ENCODE data around the gene CISD2. TPM values are rescaled to one million over a fixed set of nuclear protein-coding genes. Genes with fewer than 3 reads are reported as not detected.
"Not testable (repeated sequence)": the region's sequence is repeated elsewhere in the genome, so short reads cannot be mapped to it uniquely, and the experiment has no call there.

The CISD2 gene
- total and polyA plus RNA-seq, 7 donors = 6.2 to 19.3 (median 12.0) TPM

GRCh38 chr4:102901804-102902203, 33.0 kb downstream of the CISD2 start:
- 66 to 73% (median 69%) methylated on average over 2 of the region's 2 CpGs for whole genome bisulfite sequencing, 3 donors
- no peak overlapping the region for H3K4me3 ChIP-seq
- H3K4me1 ChIP-seq = no peaks in the 10 kb centered on the region
- H3K27ac ChIP-seq = no peak overlapping the region
- ATAC-seq (no peak), DNase-seq (no peak)
- no peaks in the 10 kb centered on the region for H3K27me3 ChIP-seq (ENCODE audit: insufficient read depth in 3 of 3, low read length in 2 of 3)
- TF ChIP-seq, protein P1, sequence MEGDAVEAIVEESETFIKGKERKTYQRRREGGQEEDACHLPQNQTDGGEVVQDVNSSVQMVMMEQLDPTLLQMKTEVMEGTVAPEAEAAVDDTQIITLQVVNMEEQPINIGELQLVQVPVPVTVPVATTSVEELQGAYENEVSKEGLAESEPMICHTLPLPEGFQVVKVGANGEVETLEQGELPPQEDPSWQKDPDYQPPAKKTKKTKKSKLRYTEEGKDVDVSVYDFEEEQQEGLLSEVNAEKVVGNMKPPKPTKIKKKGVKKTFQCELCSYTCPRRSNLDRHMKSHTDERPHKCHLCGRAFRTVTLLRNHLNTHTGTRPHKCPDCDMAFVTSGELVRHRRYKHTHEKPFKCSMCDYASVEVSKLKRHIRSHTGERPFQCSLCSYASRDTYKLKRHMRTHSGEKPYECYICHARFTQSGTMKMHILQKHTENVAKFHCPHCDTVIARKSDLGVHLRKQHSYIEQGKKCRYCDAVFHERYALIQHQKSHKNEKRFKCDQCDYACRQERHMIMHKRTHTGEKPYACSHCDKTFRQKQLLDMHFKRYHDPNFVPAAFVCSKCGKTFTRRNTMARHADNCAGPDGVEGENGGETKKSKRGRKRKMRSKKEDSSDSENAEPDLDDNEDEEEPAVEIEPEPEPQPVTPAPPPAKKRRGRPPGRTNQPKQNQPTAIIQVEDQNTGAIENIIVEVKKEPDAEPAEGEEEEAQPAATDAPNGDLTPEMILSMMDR (IDR thresholded peaks at IDR 0.05) = no peak
- H3K36me3 ChIP-seq (ENCODE audit: insufficient read depth in 1 of 2, low read depth in 1 of 2) = no peaks in the 10 kb centered on the region
- H3K9me3 ChIP-seq = no peaks in the 10 kb centered on the region
- intact Hi-C loops (cut with DNase I) = no loop called here

- ATAC-seq (no peak), DNase-seq (no peak)
- 86 to 93% (median 90%) methylated on average over 3 of the region's 3 CpGs for WGBS, 3 donors
Observed at GRCh38 chr4:102918859-102919258, 50.1 kb downstream of the CISD2 start.

DNA sequence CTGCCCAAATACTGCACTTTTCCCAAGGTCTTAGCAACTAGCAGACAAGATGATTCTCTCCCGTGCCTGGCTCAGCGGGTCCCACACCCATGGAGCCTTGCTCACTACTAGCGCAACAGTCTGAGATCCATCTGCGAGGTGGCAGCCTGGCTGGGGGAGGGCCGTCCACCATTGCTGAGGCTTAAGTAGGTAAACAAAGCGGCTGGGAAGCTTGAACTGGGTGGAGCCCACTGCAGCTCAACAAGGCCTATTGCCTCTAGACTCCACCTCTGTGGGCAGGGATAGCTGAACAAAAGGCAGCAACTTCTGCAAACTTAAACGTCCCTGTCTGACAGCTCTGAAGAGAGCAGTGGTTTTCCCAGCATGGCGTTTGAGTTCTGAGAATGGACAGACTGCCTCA, 50.9 kb downstream of the CISD2 start:
- DNase-seq; H3K27me3 ChIP-seq (ENCODE audit: insufficient read depth in 3 of 3, low read length in 2 of 3); H3K4me3 ChIP-seq; H3K4me1 ChIP-seq; ATAC-seq; intact Hi-C loops (cut with DNase I); H3K36me3 ChIP-seq (ENCODE audit: insufficient read depth in 1 of 2, low read depth in 1 of 2); H3K9me3 ChIP-seq; H3K27ac ChIP-seq: not testable (repeated sequence)
- WGBS, 3 donors = 80 to 89% (median 84%) methylated on average over 8 of the region's 8 CpGs

More at GRCh38 chr4:102918859-102919258, 50.1 kb downstream of the CISD2 start:
- Histone ChIP-seq H3K4me1 (no peaks in the 10 kb centered on the region), H3K36me3 (ENCODE audit: insufficient read depth in 1 of 2, low read depth in 1 of 2) (no peaks in the 10 kb centered on the region), H3K4me3 (no peak overlapping the region), H3K9me3 (peaks cover 6% of the 10 kb centered on the region), H3K27ac (no peak overlapping the region), H3K27me3 (ENCODE audit: insufficient read depth in 3 of 3, low read length in 2 of 3) (no peaks in the 10 kb centered on the region)
- TF ChIP-seq, protein P1 (IDR thresholded peaks at IDR 0.05) = no peak
- intact Hi-C loops (cut with DNase I) = no loop called here

GRCh38 chr4:102935716-102936115, 66.9 kb downstream of the CISD2 start:
- no peak for ATAC-seq
- Histone ChIP-seq H3K4me1 (no peaks in the 10 kb centered on the region), H3K36me3 (ENCODE audit: insufficient read depth in 1 of 2, low read depth in 1 of 2) (no peaks in the 10 kb centered on the region), H3K27me3 (ENCODE audit: insufficient read depth in 3 of 3, low read length in 2 of 3) (no peaks in the 10 kb centered on the region), H3K27ac (no peak overlapping the region), H3K4me3 (no peak overlapping the region), H3K9me3 (no peaks in the 10 kb centered on the region)
- WGBS, 3 donors = 89 to 93% (median 91%) methylated on average over 2 of the region's 2 CpGs
- TF ChIP-seq, protein P1 (IDR thresholded peaks at IDR 0.05) = no peak
- intact Hi-C loops (cut with DNase I) = no loop called here
- DNase-seq = no peak

DNA sequence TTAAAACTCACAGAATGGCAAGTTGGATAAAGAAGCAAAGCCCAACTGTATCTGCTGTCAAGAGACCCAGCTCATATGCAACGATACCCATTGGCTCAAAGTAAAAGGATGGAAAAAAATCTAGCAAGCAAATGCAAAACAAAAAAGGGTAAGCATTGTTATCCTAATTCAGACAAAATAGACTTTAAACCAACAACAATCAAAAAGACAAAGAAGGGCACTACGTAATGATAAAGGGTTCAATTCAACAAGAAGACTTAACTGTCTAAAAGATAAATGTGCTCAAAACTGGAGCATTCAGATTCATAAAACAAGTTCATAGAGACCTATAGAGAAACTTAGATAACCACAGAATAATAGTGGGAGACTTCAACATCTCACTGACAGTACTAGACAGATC, 69.3 kb downstream of the CISD2 start:
- DNase-seq; H3K36me3 ChIP-seq (ENCODE audit: insufficient read depth in 1 of 2, low read depth in 1 of 2); H3K9me3 ChIP-seq; intact Hi-C loops (cut with DNase I); H3K27ac ChIP-seq; H3K4me3 ChIP-seq; H3K4me1 ChIP-seq; H3K27me3 ChIP-seq (ENCODE audit: insufficient read depth in 3 of 3, low read length in 2 of 3); ATAC-seq: not testable (repeated sequence)
- WGBS, 3 donors = 73 to 78% (median 75%) methylated on average over 2 of the region's 2 CpGs

Other genes starting within 250 kb of the CISD2 start
- gene MANBA, start 108.0 kb upstream of the CISD2 start, total RNA-seq = 10 to 100 TPM in 2 of 4 donors, 1 to 10 TPM in 2; 3.5 to 11.9 (median 8.2) TPM
- gene MANBA, start 108.0 kb upstream of the CISD2 start, polyA plus RNA-seq = 1 to 10 TPM; 3.1 to 4.8 (median 4.2) TPM
- gene UBE2D3, start 41.4 kb upstream of the CISD2 start, total RNA-seq = 100 to 1,000 TPM; 221 to 367 (median 346) TPM
- 100 to 1,000 TPM; 239 to 629 (median 498) TPM for gene UBE2D3, start 41.4 kb upstream of the CISD2 start, polyA plus RNA-seq
- 1 to 10 TPM in 1 of 4 donors, not detected in 3; 1.6 TPM for gene SLC9B1, start 150.7 kb downstream of the CISD2 start, total RNA-seq
- gene SLC9B1, start 150.7 kb downstream of the CISD2 start, polyA plus RNA-seq = 1 to 10 TPM in 1 of 3 donors, under 1 TPM in 2; 0.06 to 1.4 (median 0.37) TPM
- 1 to 10 TPM; 2.7 to 8.6 (median 5.5) TPM for gene SLC9B2, start 207.8 kb downstream of the CISD2 start, total RNA-seq
- 1 to 10 TPM; 3.4 to 6.0 (median 4.2) TPM for gene SLC9B2, start 207.8 kb downstream of the CISD2 start, polyA plus RNA-seq
- 10 to 100 TPM; 11.6 to 16.5 (median 14.3) TPM for gene BDH2, start 230.8 kb downstream of the CISD2 start, total RNA-seq
- gene BDH2, start 230.8 kb downstream of the CISD2 start, polyA plus RNA-seq = 10 to 100 TPM; 11.2 to 18.1 (median 17.4) TPM

Data from psoas muscle (tissue), 8 donors.